Measurements from ENCODE around the gene MGAT1. TPM values are rescaled to one million over a fixed set of nuclear protein-coding genes. Genes with fewer than 3 reads are reported as not detected.

MGAT1 gene
- 81.4 and 97.5 TPM in 2 replicates for total RNA-seq (2014; rRNA removed; shearing (Covaris generic))
- 23.6 and 23.7 TPM in 2 replicates for polyA plus RNA-seq (2016; fragmentation: Nextera tagmentation; extraction: Ambion mirVana)
- long read RNA-seq, transcript MGAT1-201 (2 exons, 2,761 nt) = major isoform, 21 of 33 reads
- long read RNA-seq, partial matches to known transcripts = 0 of 33 reads
- long read RNA-seq, other reads (novel, unspliced or antisense) = 6 of 33 reads

- Histone ChIP-seq H3K4me2 (peak within 1 kb of the TSS; percentile 90), H3K4me1 (ENCODE audit: insufficient read depth) (peaks cover 28% of the 10 kb centered on the region), H4K20me1 (replicated peaks; ENCODE audit: insufficient read depth) (peaks cover 32% of the 10 kb centered on the region), H3K27me3 (ENCODE audit: insufficient read depth) (no peaks in the 10 kb centered on the region), H3K36me3 (ENCODE audit: insufficient read depth) (no peaks in the 10 kb centered on the region), H3K9me2 (ENCODE audit: insufficient read depth) (no peaks in the 10 kb centered on the region), H3K4me3 (peak within 1 kb of the TSS; percentile 84), H3F3A (replicated peaks; ENCODE audit: low read depth) (0 out of 2 replicates have a peak, but pooled peaks cover 6% of the 10 kb centered on the region), H3K79me2 (replicated peaks; ENCODE audit: insufficient read depth) (peaks cover 66% of the 10 kb centered on the region), H2AFZ (peak within 1 kb of the TSS; percentile 28; the same call in 1 of the 2 replicates), H3K27ac (ENCODE audit: low read depth) (peak within 1 kb of the TSS; percentile 96)
- peak; percentile 74 for ATAC-seq
- H3K27me3 Mint-ChIP-seq (ENCODE audit: insufficient read depth, low read depth, poor library complexity) = peaks cover 7% of the 10 kb centered on the region
- peaks cover 22% of the 10 kb centered on the region; the same call in 2 of the 3 replicates for H3K36me3 Mint-ChIP-seq (ENCODE audit: low read depth)
- H3K4me3 Mint-ChIP-seq = peak within 1 kb of the TSS; percentile 82
- DNase-seq (ENCODE audit: low spot score) = peak; percentile 89
- H3K27ac Mint-ChIP-seq = peak within 1 kb of the TSS; percentile 82; the same call in 1 of the 2 replicates
- H3K4me1 Mint-ChIP-seq = peaks cover 63% of the 10 kb centered on the region
- no peak for TF ChIP-seq CTCF (conservative IDR thresholded peaks at IDR 0.05; ENCODE audit: low read depth in 2 of 2)
- TF ChIP-seq NANOG (IDR thresholded peaks at IDR 0.05; ENCODE audit: borderline replicate concordance) = no peak
- peak; percentile 85 for TF ChIP-seq POLR2AphosphoS5 (IDR thresholded peaks at IDR 0.05; ENCODE audit: low read depth)
- no peak for TF ChIP-seq ZNF114 (CRISPR knock-in tag; IDR thresholded peaks at IDR 0.05)
- TF ChIP-seq REST (IDR thresholded peaks at IDR 0.05; ENCODE audit: unreplicated experiment) = no peak
- no peaks in the 10 kb centered on the region for H3K9me3 Mint-ChIP-seq
These were observed at the start of gene MGAT1 for GRCh38 chr5:180802325-180803180. Gene MGAT1 (minus strand): TSS chr5:180802806. CDS start chr5:180792971, 9,835 bp downstream.

GRCh38 chr5:180850434-180851078, 48.0 kb upstream of the MGAT1 start:
- peak overlapping the region; percentile 26; the same call in 1 of the 2 replicates for H3K4me3 ChIP-seq
- no peak overlapping the region for H3K27ac Mint-ChIP-seq
- H3F3A ChIP-seq (replicated peaks; ENCODE audit: low read depth) = no peaks in the 10 kb centered on the region; the same call in 1 of the 2 replicates
- no peak for TF ChIP-seq STAT1 (IDR thresholded peaks at IDR 0.05; ENCODE audit: unreplicated experiment)
- no peak for TF ChIP-seq CTCF (conservative IDR thresholded peaks at IDR 0.05; ENCODE audit: low read depth in 2 of 2)
- no peak for TF ChIP-seq REST (IDR thresholded peaks at IDR 0.05; ENCODE audit: unreplicated experiment)
- TF ChIP-seq JUNB (IDR thresholded peaks at IDR 0.05; ENCODE audit: unreplicated experiment) = no peak

More at GRCh38 chr5:180850434-180851078, 48.0 kb upstream of the MGAT1 start:
- peaks cover 100% of the 10 kb centered on the region for H3K36me3 Mint-ChIP-seq (ENCODE audit: low read depth)
- no peaks in the 10 kb centered on the region for H3K4me1 ChIP-seq (ENCODE audit: insufficient read depth)
- no peak overlapping the region for H3K4me2 ChIP-seq
- H3K27me3 Mint-ChIP-seq (ENCODE audit: insufficient read depth, low read depth, poor library complexity) = peaks cover 15% of the 10 kb centered on the region
- no peaks in the 10 kb centered on the region; the same call in 2 of the 3 replicates for H3K4me1 Mint-ChIP-seq
- H3K27me3 ChIP-seq (ENCODE audit: insufficient read depth) = peaks cover 4% of the 10 kb centered on the region; the same call in 1 of the 2 replicates
- no peak for ATAC-seq
- H3K36me3 ChIP-seq (ENCODE audit: insufficient read depth) = peaks cover 50% of the 10 kb centered on the region
- H2AFZ ChIP-seq = no peak overlapping the region
- peaks cover 22% of the 10 kb centered on the region for H3K79me2 ChIP-seq (replicated peaks; ENCODE audit: insufficient read depth)
- H4K20me1 ChIP-seq (replicated peaks; ENCODE audit: insufficient read depth) = peaks cover 10% of the 10 kb centered on the region
- peaks cover 4% of the 10 kb centered on the region; the same call in 1 of the 2 replicates for H3K9me2 ChIP-seq (ENCODE audit: insufficient read depth)
- H3K4me3 Mint-ChIP-seq = no peak overlapping the region
- H3K27ac ChIP-seq (ENCODE audit: low read depth) = no peak overlapping the region
- no peak for DNase-seq (ENCODE audit: low spot score)
- peaks cover 77% of the 10 kb centered on the region for H3K9me3 Mint-ChIP-seq
